ENCODE data around the gene JUP.
"Not testable (repeated sequence)": the region's sequence is repeated elsewhere in the genome, so short reads cannot be mapped to it uniquely, and the experiment has no call there.

The JUP gene

DNA sequence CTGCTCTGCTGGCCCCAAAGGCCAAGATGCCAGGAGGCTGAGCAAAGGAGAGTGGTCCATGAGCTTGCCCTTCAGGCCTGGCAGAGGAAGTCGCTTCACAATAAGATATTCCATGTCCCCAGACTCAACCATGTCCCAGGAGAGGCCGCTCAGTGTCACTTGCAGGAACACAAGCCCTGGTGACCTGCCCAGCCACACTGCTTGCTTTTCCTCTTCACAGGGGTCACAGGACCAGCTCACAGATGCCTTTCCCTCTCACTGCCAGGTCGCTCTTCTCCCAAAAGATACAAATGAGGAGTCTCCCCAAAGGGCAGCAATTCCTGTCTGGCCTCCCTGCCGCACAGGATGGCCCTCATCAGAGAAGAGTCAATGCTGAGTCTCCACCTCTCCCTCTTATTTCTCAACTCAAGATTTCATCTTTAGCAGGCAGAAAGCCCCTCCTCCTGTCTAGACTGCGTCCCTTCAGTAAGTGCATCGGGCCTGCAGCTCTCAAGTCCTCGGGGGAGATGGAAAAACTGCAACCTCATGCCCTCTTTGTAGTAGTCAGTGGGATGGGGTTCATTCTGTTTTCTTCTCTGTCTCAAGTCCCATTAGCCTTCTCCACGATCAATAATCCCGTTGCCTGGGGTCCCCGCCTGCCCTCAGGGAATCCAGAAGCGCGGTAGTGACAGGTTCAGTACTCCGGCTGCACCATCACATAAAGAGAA, 5.0 kb downstream of the JUP start:
- DNase-seq (ENCODE audit: low read depth) = no peak

DNA sequence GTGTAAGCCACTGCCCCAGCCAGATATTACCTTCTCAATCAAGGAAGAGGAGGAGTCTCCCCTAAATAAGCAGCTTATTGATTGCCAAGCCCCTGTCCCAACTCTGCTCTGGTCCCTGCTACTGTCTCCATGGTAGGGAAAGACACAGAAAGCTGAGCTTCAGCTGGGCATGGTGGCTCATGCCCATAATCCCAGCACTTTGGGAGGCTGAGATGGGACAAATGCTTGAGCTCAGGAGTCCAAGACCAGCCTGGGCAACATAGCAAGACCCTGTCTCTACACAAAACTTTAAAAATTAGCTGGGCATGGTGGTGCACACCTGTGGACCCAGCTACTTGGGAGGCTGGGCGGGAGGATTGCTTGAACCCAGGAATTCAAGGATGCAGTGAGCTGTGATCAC, 6.6 kb downstream of the JUP start:
- DNase-seq (ENCODE audit: low read depth) = no peak

DNA sequence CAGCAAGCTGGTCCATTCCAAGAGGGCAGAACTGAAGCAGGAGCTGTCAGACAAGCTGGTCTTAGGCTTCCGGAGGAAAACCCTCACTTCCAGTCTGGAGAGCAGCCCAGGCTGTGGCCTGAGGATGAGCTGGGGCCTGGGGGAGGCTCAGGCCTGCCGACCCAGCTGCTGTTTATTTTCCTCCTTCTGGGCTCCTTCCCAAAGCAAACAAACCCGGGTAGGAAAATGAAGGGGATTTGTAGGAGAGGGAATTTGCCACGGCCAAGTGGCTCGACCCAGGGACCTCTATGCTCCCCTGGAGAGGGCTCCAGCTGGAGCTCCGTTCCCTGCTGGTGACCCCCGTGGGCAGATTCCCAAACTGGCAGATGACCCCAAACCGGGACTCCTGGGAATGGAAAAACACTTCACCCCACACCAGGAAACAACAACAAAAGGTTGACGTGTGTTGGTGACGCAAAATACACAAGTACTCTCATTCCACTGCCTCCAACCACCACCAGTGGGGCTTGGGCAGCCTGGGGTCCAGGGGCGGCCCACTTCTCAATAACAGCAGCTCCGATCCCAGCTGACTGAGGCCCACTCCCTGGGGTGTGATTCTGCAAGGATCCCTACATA, 8.8 kb downstream of the JUP start:
- DNase-seq (ENCODE audit: low read depth) = peak; percentile 94

DNA sequence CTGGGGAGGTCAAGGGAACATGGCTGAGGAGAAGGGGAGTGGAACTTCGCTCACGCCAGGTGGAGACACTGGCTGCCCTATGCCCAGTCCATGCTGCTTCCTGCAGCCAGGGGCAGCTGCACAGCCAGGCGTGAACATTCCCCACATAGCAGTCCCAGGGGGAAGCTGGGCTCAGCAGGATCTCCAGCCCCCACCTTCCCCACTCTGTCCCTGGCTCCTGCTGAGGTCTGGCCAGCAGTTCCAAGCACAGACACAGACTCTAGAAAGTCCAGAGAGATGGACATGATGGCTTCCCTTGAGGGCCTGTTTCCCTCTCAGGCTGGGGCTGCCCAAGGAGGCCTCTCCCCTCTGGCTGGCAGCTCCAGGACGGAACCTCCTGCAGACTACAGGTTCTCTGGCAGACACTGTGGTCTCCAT, 9.3 kb downstream of the JUP start:
- DNase-seq (ENCODE audit: low read depth) = no peak

DNA sequence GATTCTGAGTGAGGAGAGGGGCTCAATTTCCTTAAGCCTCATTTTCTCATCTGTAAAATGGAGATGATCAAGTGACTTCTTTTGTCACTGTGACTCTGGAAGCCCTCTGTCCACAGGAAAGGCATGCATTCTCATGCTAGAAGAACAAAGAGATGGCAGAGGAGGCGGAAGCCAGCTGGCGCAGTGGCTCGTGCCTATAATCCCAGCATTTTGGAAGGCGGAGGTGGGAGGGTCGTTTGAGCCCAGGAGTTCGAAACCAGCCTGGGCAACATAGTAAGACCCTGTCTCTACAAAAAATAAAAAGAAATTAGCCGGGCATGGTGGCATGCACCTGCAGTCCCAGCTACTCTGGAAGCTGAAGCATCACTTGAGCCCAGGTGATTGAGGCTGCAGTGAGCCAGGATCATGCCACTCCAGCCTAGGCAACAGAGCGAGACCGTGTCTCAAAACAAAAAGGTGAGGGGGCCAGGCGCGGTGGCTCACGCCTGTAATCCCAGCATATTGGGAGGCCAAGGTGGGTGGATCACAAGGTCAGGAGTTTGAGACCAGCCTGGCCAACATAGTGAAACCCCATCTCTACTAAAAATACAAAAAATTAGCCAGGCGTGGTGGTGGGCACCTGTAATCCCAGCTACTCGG, 10.1 kb downstream of the JUP start:
- DNase-seq (ENCODE audit: low read depth) = not testable (repeated sequence)

DNA sequence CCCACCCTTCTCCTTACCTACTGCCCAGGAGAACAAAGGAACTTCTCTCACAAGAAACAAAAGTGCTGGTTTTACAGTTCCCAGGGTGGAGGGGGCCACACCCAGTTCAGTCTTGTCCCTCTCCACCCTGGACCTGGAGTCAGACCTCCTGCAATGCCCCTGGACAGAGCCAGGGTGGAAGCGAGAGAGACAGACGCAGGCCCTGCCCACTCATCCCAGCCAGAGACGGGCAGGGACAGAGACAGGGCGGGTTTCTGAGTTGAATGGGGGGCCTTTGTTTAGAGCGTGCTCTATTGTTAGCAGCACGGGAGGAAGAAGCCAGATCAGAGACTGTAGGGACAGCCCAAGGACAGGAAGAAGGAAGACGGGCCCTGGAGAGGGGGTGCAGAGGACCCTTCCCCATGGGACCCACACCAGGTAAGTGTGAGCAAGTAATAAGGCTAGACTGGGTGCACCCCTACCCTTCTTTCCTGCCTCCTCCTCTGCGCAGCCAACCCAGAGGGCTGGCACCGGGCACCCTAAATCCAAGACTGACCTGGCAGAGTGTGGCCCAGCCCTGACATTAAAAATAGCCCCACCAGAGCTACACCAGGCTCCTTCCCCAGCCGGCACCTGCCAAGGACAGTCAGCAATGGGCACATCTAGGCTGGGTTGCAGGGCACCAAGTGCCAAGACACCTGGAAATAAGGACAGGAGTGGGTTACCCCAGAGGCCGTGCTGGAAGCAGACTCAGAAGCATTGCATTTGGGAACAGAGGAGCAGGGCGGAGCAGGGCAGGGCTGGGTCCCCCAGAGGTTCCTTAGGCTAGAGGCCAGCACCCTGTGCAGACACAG, 10.9 kb downstream of the JUP start:
- DNase-seq (ENCODE audit: low read depth) = no peak

DNA sequence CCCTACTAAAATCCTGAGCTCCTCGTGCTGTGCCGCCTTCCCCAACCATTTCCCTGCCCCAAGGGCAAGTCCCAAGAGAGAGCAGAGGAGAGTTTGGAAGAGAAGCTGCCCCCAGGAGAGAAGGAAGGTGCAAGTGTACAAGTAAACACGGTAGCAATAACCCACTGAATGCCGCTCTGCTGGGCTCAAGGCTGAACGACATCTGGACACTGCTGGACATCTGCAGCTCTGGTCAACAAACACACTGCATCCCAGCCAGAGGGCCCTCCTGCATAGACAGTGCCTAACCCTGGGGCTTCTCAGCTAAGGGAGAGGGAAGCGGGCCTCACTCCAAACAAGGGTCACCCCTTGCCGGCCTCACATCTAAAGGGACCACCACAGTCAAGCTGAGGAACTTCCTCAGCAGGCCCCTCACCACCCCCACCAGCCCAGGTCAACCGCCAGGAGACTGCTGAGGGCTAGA, 12.7 kb downstream of the JUP start:
- no peak for DNase-seq (ENCODE audit: low read depth)

DNA sequence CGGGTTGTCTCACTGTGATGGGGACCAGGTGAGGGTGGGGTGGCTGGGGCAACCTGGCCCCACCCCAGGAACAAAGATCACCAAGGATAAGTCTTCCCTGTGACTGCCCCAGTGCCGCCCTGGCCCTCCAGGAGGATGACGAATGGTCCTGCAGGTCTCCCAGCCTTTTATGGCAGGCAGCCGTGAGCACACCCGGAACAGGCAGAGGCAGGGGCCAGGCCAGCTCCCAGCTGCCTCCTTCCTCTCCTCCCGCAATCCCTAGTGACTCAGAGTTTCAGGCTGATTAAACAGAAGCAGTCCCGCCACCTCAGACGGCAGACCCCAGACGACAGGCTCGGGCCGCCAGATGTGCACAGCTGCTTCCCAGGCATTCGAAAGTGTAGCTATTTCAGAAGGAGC, 13.3 kb downstream of the JUP start:
- peak; percentile 45 for DNase-seq (ENCODE audit: low read depth)

DNA sequence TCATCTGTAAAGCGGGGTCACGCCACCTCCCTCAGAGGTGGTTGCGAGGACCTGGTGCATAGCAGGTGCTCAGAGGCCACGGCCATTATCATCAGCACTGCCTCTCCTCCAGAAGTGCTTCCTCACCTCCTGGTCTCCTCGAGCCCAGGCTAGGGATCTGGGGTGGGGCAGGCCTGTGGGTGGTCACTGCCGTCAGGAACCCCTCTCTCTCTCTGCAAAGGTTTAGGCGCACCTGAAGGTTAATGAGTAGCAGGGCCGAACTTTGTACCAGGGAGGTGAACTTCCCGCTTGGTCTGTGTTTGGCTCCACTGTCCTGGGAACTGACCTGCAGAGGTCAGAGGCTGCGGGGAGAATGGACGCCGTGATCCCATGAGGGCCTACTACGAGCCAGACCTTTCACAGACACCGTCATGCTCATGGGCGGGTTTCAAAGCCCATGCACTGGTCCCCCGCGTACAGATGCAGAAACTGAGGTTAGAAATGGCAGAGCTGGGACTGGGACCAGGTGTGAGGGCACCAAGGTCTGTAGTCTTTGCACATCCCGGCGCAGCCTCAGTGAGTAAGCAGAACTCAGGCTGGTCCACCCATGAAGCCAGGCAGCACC, 13.8 kb downstream of the JUP start:
- DNase-seq (ENCODE audit: low read depth) = no peak

DNA sequence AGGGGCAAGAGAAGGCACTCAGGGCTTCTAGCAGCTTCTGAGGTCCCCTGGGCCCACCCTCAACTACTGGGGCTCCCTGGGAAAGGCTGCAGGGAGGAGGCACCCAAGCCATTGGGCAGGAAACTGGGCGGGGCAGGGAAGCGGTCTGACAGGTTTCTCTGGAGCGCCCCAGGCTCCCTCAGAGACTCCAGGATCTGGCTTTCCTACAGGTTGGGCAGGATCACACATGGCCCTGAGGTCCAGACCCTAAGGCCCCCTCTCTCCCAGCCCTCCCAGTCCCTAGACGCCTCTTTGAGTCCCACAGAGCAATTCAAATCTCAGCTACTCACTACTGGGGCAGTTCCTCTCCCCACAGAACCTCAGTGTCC, 14.3 kb downstream of the JUP start:
- no peak for DNase-seq (ENCODE audit: low read depth)

DNA sequence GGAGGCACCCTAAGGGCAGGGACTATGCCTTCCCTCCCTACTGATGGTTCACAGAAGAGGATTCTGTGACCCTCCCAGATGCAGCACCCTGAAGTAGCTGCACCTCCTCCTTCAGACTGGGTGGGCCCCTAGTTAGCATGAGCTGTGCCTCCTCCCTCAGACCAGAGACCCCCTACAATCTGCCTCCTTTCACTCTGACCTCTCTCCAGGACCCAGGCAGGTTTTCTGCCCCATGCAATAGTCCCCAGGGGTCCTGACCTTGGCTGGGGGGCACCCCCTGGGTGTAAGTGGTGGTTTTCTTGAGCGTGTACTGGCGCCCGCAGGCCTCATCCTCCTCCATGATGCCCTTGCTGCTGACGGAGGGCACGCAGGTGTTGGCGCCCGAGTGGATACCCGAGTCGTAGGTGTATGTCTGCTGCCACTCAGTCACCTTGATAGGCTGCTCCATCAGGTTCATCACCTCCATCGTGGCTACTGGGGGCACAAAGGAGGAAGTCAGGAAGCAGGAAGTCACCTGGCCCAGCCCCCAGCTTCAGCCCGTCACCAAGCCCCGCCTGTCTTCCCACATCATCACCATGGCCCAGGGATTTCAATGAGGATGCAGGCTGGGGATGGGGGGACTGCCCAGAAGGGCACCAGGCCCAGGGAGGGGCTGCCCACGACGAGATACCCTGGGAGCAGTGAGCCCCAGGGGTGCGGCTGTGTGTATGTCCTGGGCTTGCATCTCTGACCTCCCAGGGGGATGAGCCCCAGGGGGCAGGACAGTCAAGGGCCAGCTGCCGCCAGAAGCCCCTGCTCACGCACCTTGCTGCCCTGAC, 14.9 kb downstream of the JUP start:
- no peak for DNase-seq (ENCODE audit: low read depth)

DNA sequence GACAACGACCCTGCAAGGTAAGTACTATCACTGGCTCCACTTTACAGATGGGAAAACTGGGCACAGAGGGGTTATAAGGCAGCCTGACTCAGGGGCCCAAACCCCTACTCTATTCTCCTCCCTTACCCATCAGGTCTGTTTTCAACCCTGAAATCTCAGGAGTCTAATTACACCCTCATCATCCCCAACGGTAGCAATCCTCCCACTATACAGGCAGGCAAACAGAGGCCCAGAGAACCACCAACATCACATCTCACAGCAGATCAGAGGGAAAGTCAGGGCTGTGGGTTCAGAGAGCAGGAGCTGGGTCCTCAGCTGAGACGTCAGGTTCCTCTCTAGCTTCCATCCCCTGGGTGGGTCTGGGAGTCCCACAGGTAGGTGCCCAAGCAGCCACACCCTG, 16.5 kb downstream of the JUP start:
- no peak for DNase-seq (ENCODE audit: low read depth)

DNA sequence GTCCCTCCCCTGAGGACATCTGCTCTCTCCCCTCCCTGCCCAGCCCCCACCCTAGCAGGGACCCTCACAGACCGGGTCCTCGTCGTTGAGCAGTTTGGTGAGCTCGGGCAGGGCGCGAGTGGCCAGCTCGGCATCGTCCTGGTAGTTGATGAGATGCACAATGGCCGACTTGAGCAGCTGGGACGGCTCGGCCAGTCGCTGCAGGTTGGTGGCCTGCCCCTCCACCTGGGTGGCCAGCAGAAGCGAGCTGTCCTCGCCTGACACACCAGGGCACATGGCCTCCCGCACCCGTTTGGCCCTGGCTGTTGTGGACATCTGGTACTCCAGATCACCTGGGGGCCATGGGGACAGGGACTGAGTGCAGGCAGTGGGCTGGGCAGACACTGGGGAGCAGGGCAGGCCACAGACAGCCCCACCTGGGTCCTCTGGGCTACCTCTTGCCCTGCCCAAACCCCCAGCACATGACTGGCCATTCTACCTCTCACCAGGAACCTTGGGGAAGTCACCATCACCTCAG, 17.1 kb downstream of the JUP start:
- DNase-seq (ENCODE audit: low read depth) = no peak

DNA sequence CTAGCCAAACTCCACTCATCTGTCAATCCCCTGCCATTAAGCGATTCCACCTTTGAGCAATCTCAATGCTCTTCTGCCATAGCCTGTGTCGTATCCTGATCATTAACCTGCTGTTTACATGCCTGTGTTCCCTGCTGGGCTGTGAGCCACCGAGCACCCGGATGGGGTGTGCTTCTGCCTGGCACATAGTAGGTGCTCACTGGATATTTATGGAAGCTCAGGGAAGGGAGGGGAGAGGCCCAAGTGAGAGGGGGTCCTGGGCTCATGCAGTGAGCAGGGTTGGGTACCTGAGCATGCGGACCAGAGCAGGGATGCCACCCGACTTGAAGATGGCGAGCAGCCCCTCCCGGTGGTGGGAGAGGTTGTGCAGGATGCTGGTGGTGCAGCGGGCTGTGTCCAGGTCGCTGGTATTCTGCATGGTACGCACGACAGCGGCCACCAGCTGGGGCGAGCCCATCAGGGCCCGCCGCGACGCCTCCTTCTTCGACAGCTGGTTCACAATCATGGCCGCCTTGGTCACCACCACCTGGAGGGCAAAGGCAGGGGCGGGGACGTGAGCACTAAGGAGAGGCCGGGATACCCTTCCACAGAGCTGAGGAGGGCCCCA, 17.7 kb downstream of the JUP start:
- no peak for DNase-seq (ENCODE audit: low read depth)

DNA sequence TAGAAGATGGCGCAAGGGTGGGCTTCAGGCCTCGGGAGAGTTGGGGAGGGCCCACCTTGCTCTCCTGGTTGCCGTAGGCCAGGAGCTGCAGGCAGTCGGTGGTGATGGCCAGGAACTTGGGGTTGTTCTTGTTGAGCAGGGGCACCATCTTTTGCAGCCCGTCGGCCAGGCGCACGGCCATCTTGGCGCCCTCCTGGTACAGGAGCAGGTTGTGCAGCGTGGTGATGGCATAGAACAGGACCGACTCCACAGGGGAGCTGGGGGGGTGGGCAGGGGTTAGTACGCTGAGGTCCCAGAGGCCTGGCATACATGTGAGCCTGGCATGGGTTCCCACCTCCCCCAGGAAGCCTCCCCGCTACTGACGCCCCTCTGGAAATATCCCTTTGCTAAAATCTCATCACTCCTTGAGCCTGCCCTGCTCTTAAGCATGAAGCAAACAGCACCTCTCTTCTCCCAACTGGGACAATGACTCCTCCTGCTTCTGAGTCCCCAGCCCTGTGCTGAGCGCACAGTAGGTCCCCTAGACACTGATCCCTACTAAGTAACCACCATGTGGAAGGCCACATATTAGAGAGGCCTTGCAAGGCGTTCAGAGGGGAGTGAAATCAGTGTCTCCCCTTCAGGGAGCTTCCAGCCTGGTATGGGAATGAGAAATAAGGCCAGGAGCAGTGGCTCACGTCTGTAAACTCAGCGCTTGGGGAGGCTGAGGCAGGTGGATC, 19.0 kb downstream of the JUP start:
- no peak for DNase-seq (ENCODE audit: low read depth)

DNA sequence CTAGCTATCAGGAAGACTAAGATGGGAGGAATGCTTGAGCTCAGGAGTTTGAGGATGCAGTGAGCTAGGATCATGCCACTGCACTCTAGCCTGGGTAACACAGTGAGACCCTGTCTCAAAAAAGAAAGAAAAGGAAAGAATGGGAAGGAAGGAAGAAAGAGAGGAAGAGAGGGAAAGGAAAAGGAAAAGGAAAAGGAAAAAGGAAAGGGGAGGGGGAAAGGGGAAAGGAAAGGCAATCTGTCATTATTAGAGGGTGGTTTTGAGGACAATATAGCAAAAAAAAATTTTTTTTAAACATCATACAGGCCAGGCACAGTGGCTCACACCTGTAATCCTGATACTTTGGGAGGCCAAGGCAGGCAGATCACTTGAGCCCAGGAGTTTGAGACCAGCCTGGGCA, 20.4 kb downstream of the JUP start:
- no peak for DNase-seq (ENCODE audit: low read depth)

DNA sequence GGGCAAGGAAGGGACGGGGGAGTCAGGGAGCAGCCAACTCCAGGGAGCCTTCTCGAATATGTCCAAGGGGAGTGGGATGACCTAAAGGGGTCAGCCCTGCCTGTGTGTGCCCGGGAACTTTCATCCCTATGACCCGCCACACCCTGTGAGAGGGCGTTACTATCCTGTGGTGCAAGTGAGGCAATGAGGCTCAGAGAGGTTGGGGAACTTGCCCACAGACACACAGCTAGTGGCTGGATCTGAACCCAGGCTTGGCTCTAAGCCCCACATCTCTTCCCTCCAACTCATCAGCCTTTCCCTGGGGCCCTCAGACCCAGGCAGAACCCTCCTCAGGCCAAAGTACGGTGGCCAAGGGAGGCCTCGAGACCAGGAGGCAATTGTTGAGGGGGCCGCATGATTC, 23.2 kb downstream of the JUP start:
- DNase-seq (ENCODE audit: low read depth) = no peak

DNA sequence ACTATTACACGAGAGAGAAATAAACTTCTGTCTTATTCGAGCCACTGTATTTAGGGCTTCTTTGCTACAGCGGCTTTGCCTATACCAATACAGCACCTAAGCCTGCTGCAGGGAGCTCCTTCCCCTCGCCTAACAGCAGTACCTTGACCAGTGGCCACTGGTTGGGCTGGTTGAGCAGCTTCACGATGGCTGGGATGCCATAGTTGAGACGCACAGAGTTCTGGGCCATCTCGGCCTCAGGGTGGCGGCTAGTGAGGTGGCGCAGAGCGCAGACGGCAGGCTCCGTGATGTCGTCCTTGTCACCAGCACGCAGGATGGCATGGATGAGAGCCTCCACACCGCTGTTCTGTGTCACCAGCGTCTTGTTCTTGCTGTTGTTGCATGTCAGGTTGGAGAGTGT, 23.7 kb downstream of the JUP start:
- no peak for DNase-seq (ENCODE audit: low read depth)

DNA sequence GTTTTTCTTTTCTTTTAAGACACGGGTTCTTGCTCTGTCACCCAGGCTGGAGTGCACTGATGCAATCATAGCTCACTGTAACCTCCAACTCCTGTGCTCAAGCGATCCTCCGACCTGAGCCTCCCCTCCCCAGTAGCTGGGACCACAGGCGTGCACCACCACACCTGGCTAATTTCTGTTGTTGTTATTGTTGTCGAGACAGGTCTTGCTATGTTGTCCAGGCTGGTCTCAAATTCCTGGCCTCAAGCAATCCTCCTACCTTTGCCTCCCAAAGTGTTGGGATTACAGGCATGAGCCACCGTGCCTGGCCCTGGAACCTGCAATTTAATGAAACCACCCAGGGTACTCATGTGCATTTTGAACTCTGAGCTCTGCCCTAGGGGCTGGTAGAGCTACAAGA, 24.1 kb downstream of the JUP start:
- DNase-seq (ENCODE audit: low read depth) = no peak

DNA sequence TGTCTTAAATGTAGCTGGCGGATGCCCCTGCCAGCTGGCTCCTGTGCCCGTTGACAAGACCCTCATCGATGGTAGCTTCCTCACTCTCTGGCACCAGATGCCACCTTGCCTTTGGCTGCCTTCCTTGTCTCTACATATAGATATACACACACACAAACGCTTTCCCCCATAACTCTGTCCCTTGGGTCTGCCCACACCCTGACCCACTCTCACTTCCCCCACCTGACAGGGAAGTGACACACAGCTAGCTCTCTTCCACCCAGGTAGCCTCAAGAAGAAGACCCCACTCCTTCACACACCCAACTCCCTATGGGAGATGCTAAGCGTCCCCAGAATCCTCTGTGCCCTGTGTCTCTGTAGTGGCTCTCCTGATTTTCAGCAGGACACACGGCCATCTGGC, 25.6 kb downstream of the JUP start:
- DNase-seq (ENCODE audit: low read depth) = no peak
